PC-3 (cell line): ENCODE measurements around the gene MACROD2. TPM values are rescaled to one million over a fixed set of nuclear protein-coding genes. Genes with fewer than 3 reads are reported as not detected.
A peak's percentile ranks its signal among the peaks of the same experiment; 100 is the strongest.

Source experiments
- ATAC-seq: fragments of 200-7000 bp; cut with Tn5 transposase; 2 replicates; pipeline ENCODE4 v1.9.1; 2020; ENCODE audit warnings: mild to moderate bottlenecking, moderate library complexity
- BruUV-seq: library from RNA; stranded (reverse); fragments of 400-500 nt; replicated peaks from 2 replicates; lab custom pipeline; 2021; lab: Mats Ljungman, UMichigan
- CTCF ChIA-PET: fragments of 300-600 bp; sonication (Branson Sonifier 250); formaldehyde crosslinking; loops from one replicate; lab custom pipeline; 2022; ENCODE audit warnings: antibody characterized with exemption; lab: Charles Lee
- POLR2A ChIA-PET: fragments of 300-600 bp; sonication (Branson Sonifier 250); formaldehyde crosslinking; loops from one replicate; lab custom pipeline; 2022; ENCODE audit warnings: antibody characterized with exemption; ENCODE audit not compliant: unreplicated experiment; lab: Charles Lee
- DNase-seq: peaks from one replicate; pipeline ENCODE4 v3.0.0-alpha.2; 2015
- H2AFZ ChIP-seq: fragments of 300-600 bp; sonication (generic); 2 replicates; pipeline ENCODE4 v1.6.0; 2016; ENCODE audit warnings: antibody characterized with exemption, low read length
- H3F3A ChIP-seq: fragments of 300-600 bp; sonication (generic); one replicate; pipeline ENCODE4 v1.6.0; 2017; ENCODE audit warnings: antibody characterized with exemption, low read length, control low read depth, mild to moderate bottlenecking; ENCODE audit not compliant: unreplicated experiment
- H3K27ac ChIP-seq: fragments of 300-600 bp; sonication (generic); 2 replicates; pipeline ENCODE4 v1.5.1; 2016; ENCODE audit warnings: mild to moderate bottlenecking, low read length
- H3K27me3 ChIP-seq: fragments of 300-600 bp; sonication (generic); 2 replicates; pipeline ENCODE4 v1.6.1; 2016; ENCODE audit warnings: low read length, mixed read lengths
- H3K36me3 ChIP-seq: fragments of 300-600 bp; sonication (generic); 2 replicates; pipeline ENCODE4 v1.6.1; 2016; ENCODE audit warnings: low read depth, mixed run types, low read length, mixed read lengths
- H3K4me1 ChIP-seq: fragments of 300-600 bp; sonication (generic); 2 replicates; pipeline ENCODE4 v1.5.1; 2016; ENCODE audit warnings: low read length; ENCODE audit not compliant: insufficient read depth
- H3K4me2 ChIP-seq: fragments of 300-600 bp; sonication (generic); 2 replicates; pipeline ENCODE4 v1.6.0; 2016; ENCODE audit warnings: low read length
- H3K4me3 ChIP-seq: fragments of 300-600 bp; sonication (generic); 2 replicates; pipeline ENCODE4 v1.5.1; 2016; ENCODE audit warnings: mild to moderate bottlenecking, low read length, mixed read lengths
- H3K79me2 ChIP-seq: fragments of 300-600 bp; sonication (generic); 2 replicates; pipeline ENCODE4 v1.6.1; 2017; ENCODE audit warnings: low read length, mixed read lengths
- H3K9ac ChIP-seq: fragments of 300-600 bp; sonication (generic); 2 replicates; pipeline ENCODE4 v1.6.0; 2016; ENCODE audit warnings: mild to moderate bottlenecking, low read length
- H3K9me2 ChIP-seq: fragments of 300-600 bp; sonication (generic); replicated peaks from 2 replicates; pipeline ENCODE4 v1.6.1; 2016; ENCODE audit warnings: mixed run types, low read length, mixed read lengths
- H3K9me3 ChIP-seq: fragments of 300-600 bp; sonication (generic); 2 replicates; pipeline ENCODE4 v1.6.1; 2016; ENCODE audit warnings: low read length, mixed read lengths
- H4K20me1 ChIP-seq: fragments of 300-600 bp; sonication (generic); 2 replicates; pipeline ENCODE4 v1.6.1; 2016; ENCODE audit warnings: low read length, mixed read lengths
- CTCF ChIP-seq: fragments of 300-600 bp; sonication (generic); conservative IDR thresholded peaks from 2 replicates; pipeline ENCODE4 v1.5.1; 2017; ENCODE audit warnings: antibody characterized with exemption, low read depth, mild to moderate bottlenecking, low read length
- EZH2 ChIP-seq: fragments of 300-600 bp; sonication (generic); IDR thresholded peaks from one replicate; pipeline ENCODE4 v1.6.1; 2017; ENCODE audit warnings: antibody characterized with exemption, mild to moderate bottlenecking, low read length; ENCODE audit not compliant: unreplicated experiment
- EZH2phosphoT487 ChIP-seq: fragments of 300-600 bp; sonication (generic); IDR thresholded peaks from 2 replicates; pipeline ENCODE4 v1.6.1; 2018; ENCODE audit warnings: mild to moderate bottlenecking, antibody characterized with exemption, low read length, borderline replicate concordance
- intact Hi-C: fragments of 100-400 bp; cut with micrococcal nuclease; formaldehyde crosslinking; loops from 2 replicates; pipeline ENCODE4 v1.9.0; 2023
- total RNA-seq: library from RNA; depleted of rRNA; stranded (reverse); fragments of >200 nt; gene quantifications from 2 replicates; pipeline ENCODE4 v1.2.3, GENCODE V29; 2014

The MACROD2 gene
- total RNA-seq, 1 experiment from 2014 or later = 3.1 TPM

- H2AFZ ChIP-seq = no peak overlapping the region
- DNase-seq = peak; percentile 56
- no peak overlapping the region for H3K27ac ChIP-seq
- H3K4me3 ChIP-seq = no peak overlapping the region
- no TSS peak for BruUV-seq
- CTCF ChIA-PET = no interaction called here
- H3K36me3 ChIP-seq = no peaks in the 10 kb centered on the region
- no peak for ATAC-seq
- no peak overlapping the region for H3K4me2 ChIP-seq
- H4K20me1 ChIP-seq = no peaks in the 10 kb centered on the region
- no peaks in the 10 kb centered on the region for H3K27me3 ChIP-seq
- POLR2A ChIA-PET = no interaction called here
- no peak overlapping the region for H3K9ac ChIP-seq
- no peaks in the 10 kb centered on the region for H3K79me2 ChIP-seq
- H3K9me2 ChIP-seq = no peaks in the 10 kb centered on the region
- H3F3A ChIP-seq = no peaks in the 10 kb centered on the region
- H3K9me3 ChIP-seq = no peaks in the 10 kb centered on the region
- H3K4me1 ChIP-seq = no peaks in the 10 kb centered on the region
- TF ChIP-seq EZH2 (no peak), CTCF (no peak), EZH2phosphoT487 (no peak)
- intact Hi-C loops = no loop called here
Measured at GRCh38 chr20:15594158-15594695, 1598.9 kb downstream of the MACROD2 start.

GRCh38 chr20:15596220-15596890 lies 1601.0 kb downstream of the MACROD2 start:
- Histone ChIP-seq H3K9me2 (no peaks in the 10 kb centered on the region), H3K4me2 (no peak overlapping the region), H3K27me3 (no peaks in the 10 kb centered on the region), H3F3A (no peaks in the 10 kb centered on the region), H3K79me2 (no peaks in the 10 kb centered on the region), H3K27ac (no peak overlapping the region), H2AFZ (no peak overlapping the region), H3K9me3 (no peaks in the 10 kb centered on the region), H4K20me1 (no peaks in the 10 kb centered on the region), H3K9ac (no peak overlapping the region), H3K36me3 (no peaks in the 10 kb centered on the region), H3K4me3 (no peak overlapping the region), H3K4me1 (no peaks in the 10 kb centered on the region)
- ATAC-seq (no peak), DNase-seq (no peak)
- intact Hi-C loops = no loop called here
- no TSS peak for BruUV-seq
- CTCF ChIA-PET = no interaction called here
- POLR2A ChIA-PET = no interaction called here
- TF ChIP-seq EZH2 = no peak

- DNase-seq = no peak
- Histone ChIP-seq H3K9me2 (no peaks in the 10 kb centered on the region), H2AFZ (no peak overlapping the region), H3K36me3 (no peaks in the 10 kb centered on the region), H3K27ac (no peak overlapping the region), H3K9ac (no peak overlapping the region), H3K79me2 (no peaks in the 10 kb centered on the region), H3K9me3 (no peaks in the 10 kb centered on the region), H4K20me1 (no peaks in the 10 kb centered on the region), H3F3A (no peaks in the 10 kb centered on the region), H3K4me2 (no peak overlapping the region), H3K4me1 (no peaks in the 10 kb centered on the region), H3K27me3 (no peaks in the 10 kb centered on the region), H3K4me3 (no peak overlapping the region)
- BruUV-seq = no TSS peak
- TF ChIP-seq EZH2 (no peak), EZH2phosphoT487 (no peak), CTCF (no peak)
- ChIA-PET CTCF (no interaction called here), POLR2A (no interaction called here)
- intact Hi-C loops = no loop called here
- ATAC-seq = no peak
Measured at GRCh38 chr20:15597306-15597705, 1602.0 kb downstream of the MACROD2 start.
